ENCODE results near the gene ABCG1. TPM values are rescaled to one million over a fixed set of nuclear protein-coding genes. Genes with fewer than 3 reads are reported as not detected.

Gene ABCG1
- total and polyA plus RNA-seq, 2 of the 4 experiments (the other 2 are of a cell fraction), result 0.19 to 0.36 TPM

DNA sequence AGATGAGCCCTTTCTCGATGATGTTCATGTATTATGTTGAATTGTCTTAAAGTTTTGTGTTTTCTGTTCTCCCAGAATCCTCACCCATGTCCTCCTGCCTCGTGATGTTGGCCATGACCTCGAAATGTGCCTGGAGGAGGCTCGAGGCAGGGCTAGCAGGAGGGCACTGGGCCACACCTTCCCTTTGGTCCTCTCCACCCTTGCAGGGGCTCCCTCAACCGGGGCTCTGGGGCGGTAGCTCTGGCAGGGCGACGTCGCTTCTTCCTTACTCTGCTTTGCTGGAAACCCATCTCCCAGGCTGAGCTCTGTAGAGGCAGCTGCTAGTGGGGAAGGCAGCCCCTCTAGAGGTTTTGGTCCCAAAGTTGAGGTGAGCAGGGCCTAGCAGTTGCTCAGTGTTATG lies 82.0 kb downstream of the ABCG1 start:
- peaks cover 19% of the 10 kb centered on the region for H3K27me3 ChIP-seq (ENCODE audit: control insufficient read depth, insufficient read depth, low read length)

More for the DNA sequence above, 82.0 kb downstream of the ABCG1 start:
- Histone ChIP-seq H2BK120ac (ENCODE audit: low read depth, low read length) (no peak overlapping the region), H3K27ac (ENCODE audit: insufficient read depth, low read length) (no peak overlapping the region), H3K4ac (ENCODE audit: low read depth, low read length) (no peak overlapping the region), H2BK15ac (ENCODE audit: low read depth, low read length) (no peak overlapping the region), H4K20me1 (ENCODE audit: insufficient read depth, low read length) (no peaks in the 10 kb centered on the region), H3K79me1 (ENCODE audit: low read depth in 1 of 2, low read length in 2 of 2) (no peaks in the 10 kb centered on the region), H4K91ac (ENCODE audit: insufficient read depth, low read depth, low read length) (no peak overlapping the region), H2AFZ (replicated peaks; ENCODE audit: low read length, poor library complexity) (no peak overlapping the region), H4K8ac (ENCODE audit: low read depth in 2 of 2, low read length in 2 of 2) (no peak overlapping the region), H3K4me1 (ENCODE audit: control insufficient read depth, insufficient read depth, low read length) (no peaks in the 10 kb centered on the region), H2AK5ac (ENCODE audit: low read depth, low read length) (no peak overlapping the region), H3K9ac (ENCODE audit: low read depth, low read length) (no peak overlapping the region), H3K36me3 (ENCODE audit: control insufficient read depth, insufficient read depth, low read length) (peaks cover 3% of the 10 kb centered on the region; the same call in 1 of the 2 replicates), H2BK20ac (ENCODE audit: low read depth, low read length) (no peak overlapping the region), H3K4me3 (ENCODE audit: insufficient read depth, low read depth, low read length) (no peak overlapping the region), H3K14ac (replicated peaks; ENCODE audit: low read depth, low read length) (no peak overlapping the region), H3K56ac (ENCODE audit: extremely low read depth, insufficient read depth, low read length) (no peak overlapping the region), H3K23ac (ENCODE audit: low read depth, low read length) (no peak overlapping the region), H2BK5ac (ENCODE audit: low read depth, low read length, poor library complexity, severe bottlenecking) (no peak overlapping the region), H3K4me2 (ENCODE audit: low read depth, low read length) (no peak overlapping the region), H2AK9ac (replicated peaks; ENCODE audit: low read depth, low read length, poor library complexity) (no peak overlapping the region), H3K9me1 (ENCODE audit: insufficient read depth, low read length) (no peaks in the 10 kb centered on the region; the same call in 1 of the 2 replicates), H4K5ac (ENCODE audit: low read depth, low read length) (no peak overlapping the region), H3K9me3 (ENCODE audit: control insufficient read depth, insufficient read depth, low read length) (no peaks in the 10 kb centered on the region), H3K18ac (ENCODE audit: low read depth, low read length) (no peak overlapping the region)
- in situ Hi-C loops (cut with MboI; ENCODE audit: low sequenced_read_pairs) (no loop called here), intact Hi-C loops (cut with micrococcal nuclease) (no loop called here), dilution Hi-C loops (cut with HindIII; ENCODE audit: low sequenced_read_pairs, unreplicated experiment) (no loop called here)
- TF ChIP-seq, protein P1, sequence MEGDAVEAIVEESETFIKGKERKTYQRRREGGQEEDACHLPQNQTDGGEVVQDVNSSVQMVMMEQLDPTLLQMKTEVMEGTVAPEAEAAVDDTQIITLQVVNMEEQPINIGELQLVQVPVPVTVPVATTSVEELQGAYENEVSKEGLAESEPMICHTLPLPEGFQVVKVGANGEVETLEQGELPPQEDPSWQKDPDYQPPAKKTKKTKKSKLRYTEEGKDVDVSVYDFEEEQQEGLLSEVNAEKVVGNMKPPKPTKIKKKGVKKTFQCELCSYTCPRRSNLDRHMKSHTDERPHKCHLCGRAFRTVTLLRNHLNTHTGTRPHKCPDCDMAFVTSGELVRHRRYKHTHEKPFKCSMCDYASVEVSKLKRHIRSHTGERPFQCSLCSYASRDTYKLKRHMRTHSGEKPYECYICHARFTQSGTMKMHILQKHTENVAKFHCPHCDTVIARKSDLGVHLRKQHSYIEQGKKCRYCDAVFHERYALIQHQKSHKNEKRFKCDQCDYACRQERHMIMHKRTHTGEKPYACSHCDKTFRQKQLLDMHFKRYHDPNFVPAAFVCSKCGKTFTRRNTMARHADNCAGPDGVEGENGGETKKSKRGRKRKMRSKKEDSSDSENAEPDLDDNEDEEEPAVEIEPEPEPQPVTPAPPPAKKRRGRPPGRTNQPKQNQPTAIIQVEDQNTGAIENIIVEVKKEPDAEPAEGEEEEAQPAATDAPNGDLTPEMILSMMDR (conservative IDR thresholded peaks at IDR 0.05; ENCODE audit: low read depth, low read length), result no peak
- TF ChIP-seq MAZ (IDR thresholded peaks at IDR 0.05; ENCODE audit: borderline replicate concordance, low read depth, low read length), result no peak
- no peak for TF ChIP-seq SMC3 (IDR thresholded peaks at IDR 0.05; ENCODE audit: low read depth, low read length)
- TF ChIP-seq NFE2L2 (IDR thresholded peaks at IDR 0.05; ENCODE audit: low read depth, low read length), result no peak
- no peak for TF ChIP-seq RFX5 (IDR thresholded peaks at IDR 0.05; ENCODE audit: low read depth, low read length)
- no peak for TF ChIP-seq RAD21 (IDR thresholded peaks at IDR 0.05; ENCODE audit: low read length)
- TF ChIP-seq, protein P2, sequence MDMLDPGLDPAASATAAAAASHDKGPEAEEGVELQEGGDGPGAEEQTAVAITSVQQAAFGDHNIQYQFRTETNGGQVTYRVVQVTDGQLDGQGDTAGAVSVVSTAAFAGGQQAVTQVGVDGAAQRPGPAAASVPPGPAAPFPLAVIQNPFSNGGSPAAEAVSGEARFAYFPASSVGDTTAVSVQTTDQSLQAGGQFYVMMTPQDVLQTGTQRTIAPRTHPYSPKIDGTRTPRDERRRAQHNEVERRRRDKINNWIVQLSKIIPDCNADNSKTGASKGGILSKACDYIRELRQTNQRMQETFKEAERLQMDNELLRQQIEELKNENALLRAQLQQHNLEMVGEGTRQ (IDR thresholded peaks at IDR 0.05; ENCODE audit: low read depth, low read length), result no peak
- TF ChIP-seq POLR2A (IDR thresholded peaks at IDR 0.05; ENCODE audit: low read depth, low read length), result no peak
- no peak for TF ChIP-seq RCOR1 (IDR thresholded peaks at IDR 0.05; ENCODE audit: insufficient replicate concordance, low read length)
- no peak for TF ChIP-seq BHLHE40 (IDR thresholded peaks at IDR 0.05; ENCODE audit: low read depth, low read length)
- TF ChIP-seq FOS (IDR thresholded peaks at IDR 0.05; ENCODE audit: low read depth, low read length), result no peak
- no peak for TF ChIP-seq MAFK (IDR thresholded peaks at IDR 0.05; ENCODE audit: low read depth, low read length)
- TF ChIP-seq MXI1 (IDR thresholded peaks at IDR 0.05; ENCODE audit: borderline replicate concordance, low read depth, low read length), result no peak
- TF ChIP-seq, protein P3, sequence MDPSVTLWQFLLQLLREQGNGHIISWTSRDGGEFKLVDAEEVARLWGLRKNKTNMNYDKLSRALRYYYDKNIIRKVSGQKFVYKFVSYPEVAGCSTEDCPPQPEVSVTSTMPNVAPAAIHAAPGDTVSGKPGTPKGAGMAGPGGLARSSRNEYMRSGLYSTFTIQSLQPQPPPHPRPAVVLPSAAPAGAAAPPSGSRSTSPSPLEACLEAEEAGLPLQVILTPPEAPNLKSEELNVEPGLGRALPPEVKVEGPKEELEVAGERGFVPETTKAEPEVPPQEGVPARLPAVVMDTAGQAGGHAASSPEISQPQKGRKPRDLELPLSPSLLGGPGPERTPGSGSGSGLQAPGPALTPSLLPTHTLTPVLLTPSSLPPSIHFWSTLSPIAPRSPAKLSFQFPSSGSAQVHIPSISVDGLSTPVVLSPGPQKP (IDR thresholded peaks at IDR 0.05; ENCODE audit: borderline replicate concordance, low read depth, low read length), result no peak
- WGBS, 2 experiments (ENCODE audit: extremely low coverage in 2 of 2, insufficient read length in 1 of 2), result 80% methylated on average over 4 of the region's 9 CpGs; no CpG with 5 or more reads in 1 of the 2 experiments
- ATAC-seq (ENCODE audit: low read depth), result no peak
- no peak for DNase-seq
- BruUV-seq (replicated peaks), result no TSS peak
- ChIA-PET POLR2A (ENCODE audit: unreplicated experiment) (no interaction called here), CTCF (interaction anchor here (0.5 kb wide), 1 partner anchor 162 kb away, joined by 3 read pairs; no protein-coding TSS in a partner anchor)
